PC-9 (cell line): Measurements from ENCODE around the gene MICAL2.

Source experiments
- EZH2 ChIP-seq: fragments of 200-600 bp; sonication (generic); IDR thresholded peaks from 2 replicates; pipeline ENCODE4 v1.8.0; 2017; ENCODE audit warnings: antibody characterized with exemption, low read depth
- TF ChIP-seq, protein P1 (sequence below): fragments of 200-600 bp; sonication (generic); conservative IDR thresholded peaks from 2 replicates; pipeline ENCODE4 v1.6.1; 2017; ENCODE audit warnings: mixed run types, antibody characterized with exemption, mild to moderate bottlenecking, moderate library complexity

DNA sequence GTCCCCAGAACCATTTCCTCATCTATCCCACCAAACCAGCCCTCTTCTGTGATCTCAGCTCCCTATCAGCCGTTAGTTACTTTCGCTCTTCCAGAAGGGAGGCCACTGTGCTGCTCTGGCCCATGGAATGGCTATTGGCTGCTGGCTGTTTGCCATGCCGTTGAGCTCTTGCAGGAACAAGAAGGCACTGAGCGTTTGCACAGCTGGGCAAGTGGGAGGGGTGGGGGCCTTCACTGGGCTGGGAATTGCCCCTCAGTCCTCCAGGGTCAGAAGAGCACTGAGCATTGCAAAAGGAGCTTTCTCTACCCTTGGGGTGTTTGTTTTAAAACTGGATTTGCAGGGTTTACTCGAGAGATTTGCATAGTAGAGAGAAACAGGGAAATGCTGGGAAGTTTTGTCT is 137.9 kb downstream of the MICAL2 start:
- TF ChIP-seq, protein P1, sequence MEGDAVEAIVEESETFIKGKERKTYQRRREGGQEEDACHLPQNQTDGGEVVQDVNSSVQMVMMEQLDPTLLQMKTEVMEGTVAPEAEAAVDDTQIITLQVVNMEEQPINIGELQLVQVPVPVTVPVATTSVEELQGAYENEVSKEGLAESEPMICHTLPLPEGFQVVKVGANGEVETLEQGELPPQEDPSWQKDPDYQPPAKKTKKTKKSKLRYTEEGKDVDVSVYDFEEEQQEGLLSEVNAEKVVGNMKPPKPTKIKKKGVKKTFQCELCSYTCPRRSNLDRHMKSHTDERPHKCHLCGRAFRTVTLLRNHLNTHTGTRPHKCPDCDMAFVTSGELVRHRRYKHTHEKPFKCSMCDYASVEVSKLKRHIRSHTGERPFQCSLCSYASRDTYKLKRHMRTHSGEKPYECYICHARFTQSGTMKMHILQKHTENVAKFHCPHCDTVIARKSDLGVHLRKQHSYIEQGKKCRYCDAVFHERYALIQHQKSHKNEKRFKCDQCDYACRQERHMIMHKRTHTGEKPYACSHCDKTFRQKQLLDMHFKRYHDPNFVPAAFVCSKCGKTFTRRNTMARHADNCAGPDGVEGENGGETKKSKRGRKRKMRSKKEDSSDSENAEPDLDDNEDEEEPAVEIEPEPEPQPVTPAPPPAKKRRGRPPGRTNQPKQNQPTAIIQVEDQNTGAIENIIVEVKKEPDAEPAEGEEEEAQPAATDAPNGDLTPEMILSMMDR, result no peak
- no peak for TF ChIP-seq EZH2
